ENCODE results near the gene POLR3K. TPM values are rescaled to one million over a fixed set of nuclear protein-coding genes. Genes with fewer than 3 reads are reported as not detected.

The POLR3K gene
- total RNA-seq, 6 donors from 2014 or later = 4.2 to 15.7 (median 6.6) TPM

DNA sequence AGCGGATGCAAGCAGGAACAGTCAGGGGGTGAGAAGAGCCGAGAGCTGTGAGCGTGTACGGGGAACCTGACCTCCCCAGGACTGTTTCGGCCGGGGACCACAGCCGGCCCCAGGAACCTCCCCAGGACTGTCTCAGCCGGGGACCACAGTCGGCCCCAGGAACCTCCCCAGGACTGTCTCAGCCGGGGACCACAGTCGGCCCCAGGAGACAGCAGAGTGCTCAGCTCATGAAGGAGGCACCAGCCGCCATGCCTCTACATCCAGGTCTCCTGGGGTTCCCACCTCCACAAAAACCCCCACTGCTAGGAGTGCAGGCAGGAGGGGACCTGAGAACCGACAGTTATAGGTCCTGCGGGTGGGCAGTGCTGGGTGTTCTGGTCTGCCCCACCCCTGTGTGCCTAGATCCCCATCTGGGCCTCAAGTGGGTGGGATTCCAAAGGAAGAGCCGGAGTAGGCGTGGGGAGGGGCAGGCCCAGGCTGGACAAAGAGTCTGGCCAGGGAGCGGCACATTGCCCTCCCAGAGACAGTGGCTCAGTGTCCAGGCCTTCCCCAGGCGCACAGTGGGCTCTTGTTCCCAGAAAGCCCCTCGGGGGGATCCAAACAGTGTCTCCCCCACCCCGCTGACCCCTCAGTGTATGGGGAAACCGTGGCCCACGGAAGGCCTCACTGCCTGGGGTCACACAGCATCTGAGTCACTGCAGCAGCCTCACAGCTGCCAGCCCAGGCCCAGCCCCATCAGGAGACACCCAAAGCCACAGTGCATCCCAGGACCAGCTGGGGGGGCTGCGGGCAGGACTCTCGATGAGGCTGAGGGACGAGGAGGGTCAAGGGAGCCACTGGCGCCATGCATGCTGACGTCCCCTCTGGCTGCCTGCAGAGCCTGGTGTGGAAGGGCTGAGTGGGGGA, 14.7 kb upstream of the POLR3K start:
- no peak for TF ChIP-seq EP300 (IDR thresholded peaks at IDR 0.05)
- TF ChIP-seq, protein P1, sequence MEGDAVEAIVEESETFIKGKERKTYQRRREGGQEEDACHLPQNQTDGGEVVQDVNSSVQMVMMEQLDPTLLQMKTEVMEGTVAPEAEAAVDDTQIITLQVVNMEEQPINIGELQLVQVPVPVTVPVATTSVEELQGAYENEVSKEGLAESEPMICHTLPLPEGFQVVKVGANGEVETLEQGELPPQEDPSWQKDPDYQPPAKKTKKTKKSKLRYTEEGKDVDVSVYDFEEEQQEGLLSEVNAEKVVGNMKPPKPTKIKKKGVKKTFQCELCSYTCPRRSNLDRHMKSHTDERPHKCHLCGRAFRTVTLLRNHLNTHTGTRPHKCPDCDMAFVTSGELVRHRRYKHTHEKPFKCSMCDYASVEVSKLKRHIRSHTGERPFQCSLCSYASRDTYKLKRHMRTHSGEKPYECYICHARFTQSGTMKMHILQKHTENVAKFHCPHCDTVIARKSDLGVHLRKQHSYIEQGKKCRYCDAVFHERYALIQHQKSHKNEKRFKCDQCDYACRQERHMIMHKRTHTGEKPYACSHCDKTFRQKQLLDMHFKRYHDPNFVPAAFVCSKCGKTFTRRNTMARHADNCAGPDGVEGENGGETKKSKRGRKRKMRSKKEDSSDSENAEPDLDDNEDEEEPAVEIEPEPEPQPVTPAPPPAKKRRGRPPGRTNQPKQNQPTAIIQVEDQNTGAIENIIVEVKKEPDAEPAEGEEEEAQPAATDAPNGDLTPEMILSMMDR (IDR thresholded peaks at IDR 0.05) = no peak
- ATAC-seq (ENCODE audit: low FRiP score in 2 of 2) (no peak), DNase-seq (no peak)
- Histone ChIP-seq H3K4me3 (no peak overlapping the region), H3K4me1 (peaks cover 27 to 65% (median 40%) of the 10 kb centered on the region in 4 donors), H3K27ac (peak overlapping the region in 3 of 4 donors; percentile 21 to 42 (median 30)), H3K36me3 (peaks cover 0 to 21% (median 14%) of the 10 kb centered on the region in 4 donors), H3K9me3 (no peaks in the 10 kb centered on the region), H3K27me3 (no peaks in the 10 kb centered on the region)
- WGBS, 2 donors = 81 to 86% methylated on average over 14 to 21 of the region's 27 CpGs

DNA sequence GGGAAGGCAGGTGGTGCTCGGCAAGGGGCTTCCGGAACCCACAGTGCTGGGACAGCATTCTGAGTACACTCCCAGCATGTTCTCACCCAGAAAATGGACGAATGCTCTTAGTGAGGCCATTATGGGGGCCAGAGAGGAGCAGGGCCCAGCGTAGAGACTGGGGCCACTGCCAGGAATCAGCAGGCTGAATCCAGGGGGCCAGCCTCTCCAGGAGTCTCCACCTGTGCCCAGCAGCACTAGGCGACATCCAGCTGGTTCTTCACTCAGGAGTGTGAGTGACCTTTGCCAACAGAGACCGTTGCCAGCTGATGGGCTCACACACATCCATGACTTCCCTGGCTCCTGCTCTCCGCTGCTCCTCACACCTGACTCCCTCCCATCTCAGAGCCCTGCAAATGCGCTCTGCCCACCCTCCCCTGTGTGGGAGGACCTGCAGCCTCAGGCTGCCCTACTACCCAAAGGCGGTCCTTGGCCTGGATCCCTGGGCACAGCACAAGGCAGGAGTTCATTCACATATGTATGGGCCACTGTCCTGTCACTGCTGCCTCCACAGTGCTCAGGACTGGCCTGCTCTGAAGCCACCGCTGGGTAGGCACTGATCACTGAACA, 13.9 kb upstream of the POLR3K start:
- H3K4me1 ChIP-seq = peaks cover 21 to 58% (median 34%) of the 10 kb centered on the region in 4 donors
- ATAC-seq (ENCODE audit: low FRiP score in 2 of 2) (no peak), DNase-seq (no peak)
- 86% methylated on average over 5 to 9 of the region's 10 CpGs for WGBS, 2 donors
- TF ChIP-seq, protein P1 (IDR thresholded peaks at IDR 0.05) = no peak
- TF ChIP-seq POLR2AphosphoS5 (IDR thresholded peaks at IDR 0.05) (no peak), POLR2A (IDR thresholded peaks at IDR 0.05) (no peak), EP300 (IDR thresholded peaks at IDR 0.05) (no peak)
- no peaks in the 10 kb centered on the region for H3K9me3 ChIP-seq
- peaks cover 0 to 30% (median 23%) of the 10 kb centered on the region in 4 donors for H3K36me3 ChIP-seq
- H3K27ac ChIP-seq = peak overlapping the region in 1 of 4 donors; percentile 42
- H3K27me3 ChIP-seq = no peaks in the 10 kb centered on the region
- no peak overlapping the region for H3K4me3 ChIP-seq

DNA sequence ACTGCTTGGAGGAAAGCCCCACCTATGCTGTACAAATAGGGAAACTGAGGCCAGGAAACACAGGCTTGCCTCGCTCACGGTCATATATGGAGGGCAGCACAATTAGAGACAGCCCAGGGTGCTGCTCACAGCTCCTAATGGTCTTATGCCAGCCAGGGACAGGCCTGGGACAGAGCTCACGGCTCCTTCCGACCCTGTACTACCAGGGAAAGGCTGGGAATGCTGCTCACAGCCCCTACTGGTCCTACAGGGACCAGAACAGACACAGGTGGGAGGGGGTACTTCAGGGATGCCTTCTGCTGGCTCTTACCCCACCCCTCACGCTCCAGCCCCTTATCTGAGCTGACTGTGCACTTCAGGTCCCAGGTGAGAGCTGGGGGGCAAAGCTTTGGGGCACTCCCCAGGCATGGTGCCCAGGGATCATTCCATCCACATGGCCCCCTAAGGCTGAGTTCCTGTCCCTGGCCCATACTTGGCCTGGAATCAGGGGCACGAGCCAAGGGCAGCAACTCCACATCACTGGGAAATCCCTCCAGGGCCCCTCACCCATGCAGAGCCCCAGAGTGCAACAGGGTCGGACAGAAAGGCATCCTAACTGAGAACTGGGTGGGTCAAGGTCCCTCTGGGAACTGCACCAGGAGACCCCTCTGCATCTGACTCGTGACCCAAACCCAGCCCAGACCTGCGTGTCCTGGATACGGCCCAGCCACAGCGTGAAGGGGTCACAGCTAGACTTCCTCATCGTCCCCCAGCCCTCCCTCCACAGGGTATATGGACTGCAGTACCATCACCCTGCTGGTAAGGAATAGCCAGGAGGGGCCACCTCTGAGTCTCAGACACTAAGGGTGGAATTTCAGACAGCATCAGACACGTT, 13.1 kb upstream of the POLR3K start:
- Histone ChIP-seq H3K4me3 (no peak overlapping the region), H3K4me1 (peaks cover 21 to 51% (median 33%) of the 10 kb centered on the region in 4 donors), H3K27me3 (no peaks in the 10 kb centered on the region), H3K9me3 (no peaks in the 10 kb centered on the region), H3K36me3 (peaks cover 0 to 37% (median 30%) of the 10 kb centered on the region in 4 donors), H3K27ac (peak overlapping the region in 1 of 4 donors; percentile 42)
- TF ChIP-seq POLR2AphosphoS5 (IDR thresholded peaks at IDR 0.05) = no peak
- TF ChIP-seq, protein P1 (IDR thresholded peaks at IDR 0.05) = no peak
- TF ChIP-seq EP300 (IDR thresholded peaks at IDR 0.05) = no peak
- TF ChIP-seq POLR2A (IDR thresholded peaks at IDR 0.05) = no peak
- 86 to 94% methylated on average over 6 to 13 of the region's 13 CpGs for WGBS, 2 donors
- DNase-seq = no peak
- no peak for ATAC-seq (ENCODE audit: low FRiP score in 2 of 2)

DNA sequence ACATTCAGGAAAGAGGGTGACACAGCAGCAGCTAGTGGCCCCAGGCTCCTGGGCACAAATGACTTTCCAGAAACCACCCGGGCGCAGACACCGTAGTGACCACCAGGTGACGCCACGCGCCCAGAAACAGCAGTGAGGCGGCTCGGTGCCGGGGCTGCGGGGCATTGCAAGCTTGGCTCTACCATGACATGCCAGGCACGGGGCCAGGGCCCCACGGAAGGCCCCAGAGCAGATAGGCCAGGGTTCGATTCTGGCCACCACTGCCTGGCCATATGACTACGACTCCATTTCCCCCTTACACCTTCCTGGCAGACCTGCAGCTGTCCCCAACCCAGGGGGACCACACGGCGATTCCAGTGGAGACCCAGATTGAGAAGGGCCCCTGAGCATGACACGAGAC, 12.3 kb upstream of the POLR3K start:
- 24 to 39% methylated on average over 5 to 17 of the region's 17 CpGs for WGBS, 2 donors
- Histone ChIP-seq H3K27ac (peak overlapping the region in 1 of 4 donors; percentile 5), H3K27me3 (no peaks in the 10 kb centered on the region), H3K4me1 (peaks cover 15 to 43% (median 26%) of the 10 kb centered on the region in 4 donors), H3K4me3 (no peak overlapping the region), H3K9me3 (no peaks in the 10 kb centered on the region), H3K36me3 (peaks cover 6 to 45% (median 38%) of the 10 kb centered on the region in 4 donors)
- TF ChIP-seq, protein P1 (IDR thresholded peaks at IDR 0.05) = peak; percentile 92 to 99 (median 97)
- no peak for TF ChIP-seq POLR2A (IDR thresholded peaks at IDR 0.05)
- peak in 1 of 2 donors; percentile 81 for ATAC-seq (ENCODE audit: low FRiP score in 2 of 2)
- peak; percentile 87 to 95 for DNase-seq

Measured in upper lobe of left lung (tissue), 6 donors.